Measurements from ENCODE around the gene HLF.

GRCh38 chr17:55327225-55328088 lies 62.7 kb downstream of the HLF start:
- TF ChIP-seq CTCF (IDR thresholded peaks at IDR 0.05) (no peak), POLR2AphosphoS5 (IDR thresholded peaks at IDR 0.05) (no peak)
